Retinal pigment epithelial cell (primary cell): ENCODE results near the gene TSC22D4.

Experiments used
- DNase-seq: peaks from one replicate; pipeline ENCODE4 v3.0.0-alpha.2; 2010; ENCODE audit warnings: low read depth
- H3K4me3 ChIP-seq: 2 replicates; pipeline ENCODE4 v1.5.1; 2011; ENCODE audit warnings: mild to moderate bottlenecking, low read length, control low read depth, moderate library complexity
- TF ChIP-seq, protein P1 (sequence below): conservative IDR thresholded peaks from 2 replicates; pipeline ENCODE4 v1.5.1; 2011; ENCODE audit warnings: low read depth, low read length, control low read depth, inconsistent platforms

Gene TSC22D4

DNA sequence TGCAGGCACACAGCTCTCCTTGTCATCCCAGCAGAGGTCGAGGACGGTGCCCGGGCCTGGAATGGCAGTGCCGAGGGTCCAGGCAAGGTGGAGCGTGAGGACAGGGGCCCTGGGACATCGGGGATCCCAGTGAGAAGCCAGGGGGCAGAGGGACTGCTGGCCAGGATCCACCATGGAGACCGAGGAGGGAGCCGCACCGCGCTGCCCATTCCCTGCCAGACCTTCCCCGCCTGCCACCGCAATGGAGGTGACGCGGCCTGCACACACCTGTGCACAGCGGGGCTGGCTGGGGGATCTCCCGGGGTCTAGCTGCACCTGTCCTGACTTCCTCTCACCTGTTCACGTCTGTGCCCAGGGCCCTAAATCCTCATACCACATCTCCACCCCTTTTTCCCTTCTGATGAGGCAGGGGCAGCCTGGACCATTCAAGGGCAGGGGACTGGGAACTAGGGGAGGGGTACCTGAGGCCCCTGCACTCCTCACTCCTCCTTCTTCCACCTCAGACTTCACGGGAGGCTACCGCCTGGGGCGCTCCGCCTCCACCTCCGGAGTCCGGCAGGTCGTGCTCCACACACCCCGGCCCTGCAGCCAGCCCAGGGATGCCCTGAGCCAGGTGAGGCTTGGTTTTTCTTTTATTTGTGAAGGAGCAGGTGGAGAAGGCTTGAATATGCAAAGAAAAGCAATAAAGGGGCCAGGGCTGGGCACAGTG is 11.6 kb upstream of the TSC22D4 start:
- no peak overlapping the region for H3K4me3 ChIP-seq
- no peak for DNase-seq
- TF ChIP-seq, protein P1, sequence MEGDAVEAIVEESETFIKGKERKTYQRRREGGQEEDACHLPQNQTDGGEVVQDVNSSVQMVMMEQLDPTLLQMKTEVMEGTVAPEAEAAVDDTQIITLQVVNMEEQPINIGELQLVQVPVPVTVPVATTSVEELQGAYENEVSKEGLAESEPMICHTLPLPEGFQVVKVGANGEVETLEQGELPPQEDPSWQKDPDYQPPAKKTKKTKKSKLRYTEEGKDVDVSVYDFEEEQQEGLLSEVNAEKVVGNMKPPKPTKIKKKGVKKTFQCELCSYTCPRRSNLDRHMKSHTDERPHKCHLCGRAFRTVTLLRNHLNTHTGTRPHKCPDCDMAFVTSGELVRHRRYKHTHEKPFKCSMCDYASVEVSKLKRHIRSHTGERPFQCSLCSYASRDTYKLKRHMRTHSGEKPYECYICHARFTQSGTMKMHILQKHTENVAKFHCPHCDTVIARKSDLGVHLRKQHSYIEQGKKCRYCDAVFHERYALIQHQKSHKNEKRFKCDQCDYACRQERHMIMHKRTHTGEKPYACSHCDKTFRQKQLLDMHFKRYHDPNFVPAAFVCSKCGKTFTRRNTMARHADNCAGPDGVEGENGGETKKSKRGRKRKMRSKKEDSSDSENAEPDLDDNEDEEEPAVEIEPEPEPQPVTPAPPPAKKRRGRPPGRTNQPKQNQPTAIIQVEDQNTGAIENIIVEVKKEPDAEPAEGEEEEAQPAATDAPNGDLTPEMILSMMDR: no peak

DNA sequence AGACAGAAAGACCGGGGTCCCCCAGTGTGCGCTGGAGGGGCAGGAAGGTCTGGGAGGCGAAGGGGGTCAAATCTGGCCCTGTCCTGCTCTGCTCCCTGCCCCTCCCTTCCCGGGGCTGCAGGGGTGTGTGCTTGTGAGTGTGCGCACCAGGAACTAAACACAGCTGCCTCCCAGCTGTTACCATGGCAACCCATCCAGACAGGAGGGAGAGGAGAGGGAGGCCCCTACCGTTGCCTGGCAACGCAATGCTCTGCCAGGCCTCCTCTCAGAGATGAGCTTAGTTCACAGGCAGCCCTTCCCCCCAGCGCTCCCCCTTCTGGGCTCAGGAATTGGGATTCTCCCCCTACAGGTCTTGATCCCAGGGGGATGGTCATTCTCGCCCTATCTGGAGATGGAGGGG is 10.8 kb upstream of the TSC22D4 start:
- TF ChIP-seq, protein P1: no peak
- H3K4me3 ChIP-seq: no peak overlapping the region
- peak; percentile 77 for DNase-seq

DNA sequence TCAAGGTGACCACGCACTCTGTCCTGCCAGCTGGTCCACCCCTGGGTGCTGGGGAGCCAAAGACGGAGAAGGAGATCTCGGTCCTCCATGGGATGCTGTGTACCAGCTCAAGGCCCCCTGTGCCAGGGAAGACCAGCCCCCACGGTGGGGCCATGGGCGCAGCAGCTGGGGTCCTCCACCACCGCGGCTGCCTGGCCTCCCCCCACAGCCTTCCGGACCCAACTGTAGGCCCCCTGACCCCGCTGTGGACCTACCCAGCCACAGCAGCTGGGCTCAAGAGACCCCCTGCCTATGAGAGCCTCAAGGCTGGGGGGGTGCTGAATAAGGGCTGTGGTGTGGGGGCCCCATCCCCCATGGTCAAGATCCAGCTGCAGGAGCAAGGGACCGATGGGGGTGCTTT is 10.1 kb upstream of the TSC22D4 start:
- no peak overlapping the region for H3K4me3 ChIP-seq
- no peak for DNase-seq
- TF ChIP-seq, protein P1: no peak

DNA sequence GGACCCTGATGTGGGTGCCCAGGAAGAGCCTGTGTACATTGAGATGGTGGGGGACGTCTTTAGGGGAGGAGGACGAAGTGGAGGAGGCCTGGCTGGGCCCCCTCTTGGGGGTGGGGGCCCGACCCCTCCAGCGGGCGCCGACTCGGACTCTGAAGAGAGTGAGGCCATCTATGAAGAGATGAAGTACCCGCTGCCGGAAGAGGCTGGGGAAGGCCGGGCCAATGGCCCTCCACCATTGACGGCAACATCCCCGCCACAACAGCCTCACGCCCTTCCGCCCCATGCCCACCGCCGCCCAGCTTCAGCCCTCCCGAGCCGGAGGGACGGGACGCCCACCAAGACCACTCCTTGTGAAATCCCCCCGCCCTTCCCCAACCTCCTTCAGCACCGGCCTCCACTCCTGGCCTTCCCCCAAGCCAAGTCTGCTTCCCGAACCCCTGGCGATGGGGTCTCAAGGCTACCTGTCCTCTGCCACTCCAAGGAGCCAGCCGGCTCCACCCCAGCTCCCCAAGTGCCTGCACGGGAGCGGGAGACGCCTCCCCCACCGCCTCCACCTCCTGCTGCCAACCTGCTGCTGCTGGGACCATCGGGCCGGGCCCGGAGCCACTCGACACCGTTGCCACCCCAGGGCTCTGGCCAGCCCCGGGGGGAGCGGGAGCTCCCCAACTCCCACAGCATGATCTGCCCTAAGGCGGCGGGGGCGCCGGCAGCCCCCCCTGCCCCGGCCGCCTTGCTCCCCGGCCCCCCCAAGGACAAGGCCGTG is 9.5 kb upstream of the TSC22D4 start:
- TF ChIP-seq, protein P1: no peak
- no peak for DNase-seq
- no peak overlapping the region for H3K4me3 ChIP-seq

DNA sequence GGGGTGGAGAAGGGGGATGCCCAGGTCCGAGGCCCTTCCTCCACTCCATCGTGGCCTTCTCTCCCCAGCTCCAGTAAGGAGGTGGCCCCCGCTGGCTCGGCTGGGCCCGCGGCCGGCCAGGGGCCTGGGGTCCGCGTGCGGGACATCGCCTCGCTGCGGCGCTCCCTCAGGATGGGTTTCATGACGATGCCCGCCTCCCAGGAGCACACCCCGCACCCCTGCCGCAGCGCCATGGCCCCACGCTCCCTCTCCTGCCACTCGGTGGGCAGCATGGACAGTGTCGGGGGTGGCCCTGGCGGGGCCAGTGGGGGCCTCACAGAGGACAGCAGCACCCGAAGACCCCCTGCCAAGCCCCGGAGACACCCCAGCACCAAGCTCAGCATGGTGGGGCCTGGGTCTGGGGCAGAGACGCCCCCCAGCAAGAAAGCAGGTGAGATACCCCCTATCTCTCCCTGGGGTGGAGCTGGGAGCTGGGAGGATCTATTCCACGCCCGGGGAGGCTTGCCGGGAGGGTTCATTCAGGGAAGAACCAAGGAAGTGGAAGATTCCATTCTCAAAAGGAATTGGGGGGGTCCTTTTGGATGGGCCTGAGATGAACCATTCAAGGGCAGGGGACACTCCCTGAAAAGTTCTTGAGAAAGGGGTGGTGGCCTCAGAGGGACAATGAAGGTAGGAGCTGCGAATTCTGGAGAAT is 7.9 kb upstream of the TSC22D4 start:
- no peak for DNase-seq
- H3K4me3 ChIP-seq: no peak overlapping the region

DNA sequence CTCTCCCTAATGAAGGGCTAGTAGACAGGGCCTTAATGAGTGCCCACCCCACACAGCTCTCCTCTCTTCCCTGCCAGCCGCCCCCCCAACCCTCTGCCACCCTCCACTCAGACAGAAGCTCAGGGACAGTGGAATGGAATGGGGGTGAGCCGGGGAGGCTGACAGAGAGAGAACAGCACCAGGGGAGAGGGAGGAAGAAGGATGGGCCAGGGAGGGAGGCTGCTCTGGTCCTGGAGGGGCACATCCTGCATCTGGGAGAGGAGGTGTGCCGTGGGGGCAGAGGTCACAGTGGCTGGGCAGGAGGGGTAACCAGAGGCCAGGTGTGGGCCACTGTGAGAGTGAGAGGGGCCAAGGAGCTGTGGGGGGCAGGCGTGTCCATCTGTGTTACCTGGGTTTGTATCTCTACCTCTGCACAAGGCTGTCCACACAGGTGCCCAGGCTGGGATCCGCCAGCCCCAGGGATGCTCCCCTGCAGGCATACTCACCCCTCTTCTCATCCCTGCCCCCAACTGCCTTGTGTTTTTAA is 7.2 kb upstream of the TSC22D4 start:
- H3K4me3 ChIP-seq: no peak overlapping the region
- TF ChIP-seq, protein P1: no peak
- no peak for DNase-seq

More for the DNA sequence above, 7.9 kb upstream of the TSC22D4 start:
- TF ChIP-seq, protein P1: no peak
